ENCODE results near the gene SOHLH1. TPM values are rescaled to one million over a fixed set of nuclear protein-coding genes. Genes with fewer than 3 reads are reported as not detected.

The SOHLH1 gene
- total RNA-seq, 4 donors from 2014 or later: not detected

- WGBS, 2 donors: 68 to 100% methylated on average over 2 to 4 of the region's 5 CpGs
- Histone ChIP-seq H3K9me3 (no peaks in the 10 kb centered on the region), H3K4me1 (no peaks in the 10 kb centered on the region), H3K4me3 (no peak overlapping the region), H3K36me3 (no peaks in the 10 kb centered on the region), H3K27ac (no peak overlapping the region), H3K27me3 (peaks cover 0 to 54% (median 0%) of the 10 kb centered on the region in 4 donors)
- DNase-seq: no peak
- intact Hi-C loops (cut with DNase I): no loop called here
- TF ChIP-seq, protein P1, sequence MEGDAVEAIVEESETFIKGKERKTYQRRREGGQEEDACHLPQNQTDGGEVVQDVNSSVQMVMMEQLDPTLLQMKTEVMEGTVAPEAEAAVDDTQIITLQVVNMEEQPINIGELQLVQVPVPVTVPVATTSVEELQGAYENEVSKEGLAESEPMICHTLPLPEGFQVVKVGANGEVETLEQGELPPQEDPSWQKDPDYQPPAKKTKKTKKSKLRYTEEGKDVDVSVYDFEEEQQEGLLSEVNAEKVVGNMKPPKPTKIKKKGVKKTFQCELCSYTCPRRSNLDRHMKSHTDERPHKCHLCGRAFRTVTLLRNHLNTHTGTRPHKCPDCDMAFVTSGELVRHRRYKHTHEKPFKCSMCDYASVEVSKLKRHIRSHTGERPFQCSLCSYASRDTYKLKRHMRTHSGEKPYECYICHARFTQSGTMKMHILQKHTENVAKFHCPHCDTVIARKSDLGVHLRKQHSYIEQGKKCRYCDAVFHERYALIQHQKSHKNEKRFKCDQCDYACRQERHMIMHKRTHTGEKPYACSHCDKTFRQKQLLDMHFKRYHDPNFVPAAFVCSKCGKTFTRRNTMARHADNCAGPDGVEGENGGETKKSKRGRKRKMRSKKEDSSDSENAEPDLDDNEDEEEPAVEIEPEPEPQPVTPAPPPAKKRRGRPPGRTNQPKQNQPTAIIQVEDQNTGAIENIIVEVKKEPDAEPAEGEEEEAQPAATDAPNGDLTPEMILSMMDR (IDR thresholded peaks at IDR 0.05): no peak
- no peak for TF ChIP-seq POLR2A (IDR thresholded peaks at IDR 0.05)
These were observed 18.1 kb downstream of the SOHLH1 start for GRCh38 chr9:135681161-135681560.

GRCh38 chr9:135680056-135680455, 19.2 kb downstream of the SOHLH1 start:
- TF ChIP-seq POLR2A (IDR thresholded peaks at IDR 0.05): no peak
- TF ChIP-seq, protein P1 (IDR thresholded peaks at IDR 0.05): no peak
- no peak for DNase-seq
- 48 to 71% methylated on average over 7 to 9 of the region's 16 CpGs for WGBS, 2 donors
- Histone ChIP-seq H3K4me1 (no peaks in the 10 kb centered on the region), H3K9me3 (no peaks in the 10 kb centered on the region), H3K27ac (no peak overlapping the region), H3K4me3 (no peak overlapping the region), H3K27me3 (peaks cover 0 to 44% (median 0%) of the 10 kb centered on the region in 4 donors), H3K36me3 (no peaks in the 10 kb centered on the region)
- intact Hi-C loops (cut with DNase I): no loop called here

GRCh38 chr9:135678236-135679017, 20.9 kb downstream of the SOHLH1 start:
- H3K4me1 ChIP-seq: no peaks in the 10 kb centered on the region
- WGBS, 2 donors: 83 to 84% methylated on average over 5 to 14 of the region's 20 CpGs
- intact Hi-C loops (cut with DNase I): no loop called here
- H3K4me3 ChIP-seq: no peak overlapping the region
- H3K27me3 ChIP-seq: peaks cover 0 to 28% (median 0%) of the 10 kb centered on the region in 4 donors
- H3K9me3 ChIP-seq: no peaks in the 10 kb centered on the region
- no peak for DNase-seq
- no peak overlapping the region for H3K27ac ChIP-seq
- H3K36me3 ChIP-seq: no peaks in the 10 kb centered on the region
- TF ChIP-seq, protein P1 (IDR thresholded peaks at IDR 0.05): no peak
- TF ChIP-seq POLR2A (IDR thresholded peaks at IDR 0.05): no peak

GRCh38 chr9:135677641-135678168, 21.6 kb downstream of the SOHLH1 start:
- Histone ChIP-seq H3K27ac (no peak overlapping the region), H3K9me3 (no peaks in the 10 kb centered on the region), H3K27me3 (peaks cover 0 to 21% (median 0%) of the 10 kb centered on the region in 4 donors), H3K4me3 (no peak overlapping the region), H3K4me1 (no peaks in the 10 kb centered on the region), H3K36me3 (no peaks in the 10 kb centered on the region)
- no peak for DNase-seq
- intact Hi-C loops (cut with DNase I): no loop called here
- WGBS, 2 donors: 60 to 67% methylated on average over 3 to 8 of the region's 22 CpGs
- TF ChIP-seq, protein P1 (IDR thresholded peaks at IDR 0.05): no peak
- TF ChIP-seq POLR2A (IDR thresholded peaks at IDR 0.05): no peak

DNA sequence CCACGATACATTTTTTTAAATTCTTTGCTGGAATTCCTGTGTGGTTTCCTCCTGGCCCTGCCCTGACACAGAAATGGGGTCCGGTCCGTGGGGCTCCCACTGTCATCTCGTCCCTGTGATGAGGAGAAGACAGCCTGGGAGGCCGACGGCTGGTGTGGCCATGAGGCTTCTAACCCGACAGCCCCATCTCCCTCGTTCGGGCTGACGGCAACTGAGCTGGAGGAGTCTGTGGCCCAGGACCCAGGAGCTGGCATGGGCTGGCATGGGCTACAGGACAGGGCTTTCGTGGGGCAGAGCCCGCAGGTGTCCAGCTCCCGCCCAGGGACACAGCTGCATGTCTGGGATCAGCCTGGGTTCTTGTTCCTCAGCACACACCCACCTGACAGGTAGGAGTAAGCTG, 22.4 kb downstream of the SOHLH1 start:
- no peaks in the 10 kb centered on the region for H3K4me1 ChIP-seq
- peaks cover 0 to 20% (median 0%) of the 10 kb centered on the region in 4 donors for H3K27me3 ChIP-seq
- WGBS, 2 donors: 86 to 87% methylated on average over 6 of the region's 13 CpGs
- TF ChIP-seq, protein P1 (IDR thresholded peaks at IDR 0.05): no peak
- TF ChIP-seq POLR2A (IDR thresholded peaks at IDR 0.05): no peak
- H3K9me3 ChIP-seq: no peaks in the 10 kb centered on the region
- H3K4me3 ChIP-seq: no peak overlapping the region
- intact Hi-C loops (cut with DNase I): no loop called here
- no peak for DNase-seq
- no peaks in the 10 kb centered on the region for H3K36me3 ChIP-seq
- H3K27ac ChIP-seq: no peak overlapping the region

Data from esophagus squamous epithelium (tissue), 5 donors.